HG03039 (cell line): ENCODE measurements around the gene ABHD17B.
"Not testable (repeated sequence)": the region's sequence is repeated elsewhere in the genome, so short reads cannot be mapped to it uniquely, and the experiment has no call there.

ENCODE experiments used
- ATAC-seq: cut with Tn5 transposase; IDR thresholded peaks from one replicate; pipeline ENCODE4 v1.9.1; 2021; ENCODE audit warnings: mild to moderate bottlenecking, moderate library complexity; ENCODE audit not compliant: unreplicated experiment

The ABHD17B gene

DNA sequence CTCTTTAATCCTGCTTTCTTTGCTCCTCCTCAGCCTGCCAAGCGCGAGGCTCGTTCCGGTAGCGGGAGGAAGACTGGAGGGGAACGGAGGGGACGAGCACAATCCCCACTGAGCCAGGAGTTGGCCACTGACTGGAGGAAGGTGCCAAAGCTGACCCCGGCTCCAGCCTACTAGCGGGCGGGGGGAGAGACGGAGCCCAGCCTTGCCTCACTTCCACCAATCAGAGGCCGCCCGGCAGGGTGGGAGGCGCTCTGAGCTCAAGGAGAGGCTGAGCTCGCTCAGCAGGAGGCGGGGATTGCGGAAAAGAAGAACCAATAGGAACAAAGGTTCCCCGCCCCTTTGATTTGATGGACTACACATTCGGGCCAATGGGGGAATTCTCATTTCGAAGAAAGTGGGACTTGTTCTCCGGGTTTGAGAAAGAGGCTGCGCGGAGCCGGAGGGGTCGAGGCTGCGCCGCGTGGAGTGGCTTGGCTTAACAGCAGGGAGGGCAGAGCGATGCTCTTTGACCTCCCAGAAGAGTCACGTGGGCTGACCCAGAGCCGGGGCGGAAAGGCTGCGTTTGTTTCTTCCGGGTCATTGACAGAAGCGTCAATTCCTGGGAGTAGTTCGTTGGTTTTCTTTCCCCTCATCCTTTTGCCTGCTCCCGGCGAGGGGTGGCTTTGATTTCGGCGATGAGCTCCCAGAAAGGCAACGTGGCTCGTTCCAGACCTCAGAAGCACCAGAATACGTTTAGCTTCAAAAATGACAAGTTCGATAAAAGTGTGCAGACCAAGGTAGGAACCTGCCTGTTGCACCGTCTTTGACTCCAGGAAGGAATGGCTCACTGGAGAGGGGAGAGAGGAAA is at the start of gene ABHD17B, which contains the start of gene C9orf85:
Gene ABHD17B (minus strand): TSS at position 133 of the 847 bp plus-strand sequence. CDS start 36,113 bp downstream, outside the sequence.
Gene C9orf85 (plus strand): TSS at position 579 of the 847 bp plus-strand sequence. CDS start 96 bp downstream, at position 675.
- ATAC-seq, result peak; percentile 93

DNA sequence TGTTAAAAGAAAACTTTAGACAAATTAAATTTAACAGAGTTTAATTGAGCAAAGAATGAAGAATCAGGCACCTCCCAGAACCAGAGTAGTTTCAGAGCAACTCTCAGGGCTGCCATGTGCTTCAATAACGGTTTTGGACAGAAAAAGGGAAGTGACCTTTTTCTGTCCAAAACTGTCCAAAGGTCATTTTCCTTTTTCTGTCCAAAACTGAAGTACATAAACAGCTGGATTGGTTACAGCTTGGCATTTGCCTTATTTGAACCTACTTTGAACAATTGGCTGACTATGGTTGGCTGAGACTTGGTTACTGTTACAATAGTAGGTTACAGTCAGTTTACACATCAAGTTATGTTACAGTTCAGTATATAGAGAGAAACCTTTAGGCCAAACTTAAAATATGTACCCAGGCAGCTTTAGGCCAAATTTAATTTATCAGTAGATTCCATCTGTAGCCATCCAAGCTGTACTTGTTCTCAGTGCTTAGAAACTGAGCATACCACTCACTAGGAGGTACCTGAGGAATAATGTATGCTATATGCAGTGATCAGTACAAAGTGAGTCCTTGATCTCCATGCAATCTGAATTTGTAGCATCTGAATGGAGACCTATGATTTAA is 44.4 kb upstream of the ABHD17B start:
- no peak for ATAC-seq

DNA sequence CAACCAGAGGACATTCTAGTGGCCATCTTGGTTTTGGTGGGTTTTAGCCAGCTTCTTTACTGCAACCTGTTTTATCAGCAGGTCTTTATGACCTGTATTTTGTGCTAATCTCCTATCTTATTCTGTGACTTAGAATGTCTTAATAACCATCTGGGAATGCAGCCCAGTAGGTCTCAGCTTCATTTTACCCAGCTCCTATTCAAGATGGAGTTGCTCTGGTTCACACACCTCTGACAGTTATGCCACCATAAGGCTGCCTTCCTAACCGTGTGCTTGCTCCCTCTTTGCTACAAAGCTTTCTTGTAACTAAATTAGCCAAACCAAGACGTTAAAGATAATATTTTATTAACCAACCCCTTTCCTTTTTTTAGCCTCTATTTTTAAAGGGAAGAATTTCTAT is 43.7 kb upstream of the ABHD17B start:
- not testable (repeated sequence) for ATAC-seq

DNA sequence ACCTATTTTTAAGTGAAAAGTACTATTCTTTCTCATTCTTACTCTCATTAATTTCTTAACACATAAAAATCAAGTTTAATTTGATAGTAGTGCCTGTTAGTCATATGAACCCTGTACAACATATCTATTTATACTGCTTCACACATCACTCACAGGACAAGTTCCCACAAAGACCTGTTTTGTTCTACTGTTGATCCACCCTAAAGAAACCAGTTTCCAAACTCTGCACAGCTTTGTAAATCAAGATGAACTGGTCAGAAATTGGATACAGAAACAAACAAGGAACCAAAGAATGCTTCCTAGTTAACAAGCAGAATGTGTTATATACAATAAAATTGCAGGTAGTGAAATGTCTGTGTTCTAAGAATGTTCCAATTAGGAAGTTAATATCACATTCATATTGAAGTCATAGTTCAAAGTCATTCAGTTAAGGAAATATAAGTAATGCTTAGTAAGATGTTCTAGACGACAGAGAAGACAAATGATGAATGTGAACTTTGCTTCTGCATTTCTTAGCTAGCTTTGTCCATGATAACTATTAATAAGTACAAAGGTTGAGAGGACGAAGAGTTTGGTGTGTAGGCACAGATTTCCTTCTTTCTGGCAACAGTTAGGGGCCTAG is 33.9 kb upstream of the ABHD17B start:
- ATAC-seq, result no peak

- ATAC-seq, result no peak
Observed at GRCh38 chr9:71941998-71942567, 31.1 kb upstream of the ABHD17B start.

DNA sequence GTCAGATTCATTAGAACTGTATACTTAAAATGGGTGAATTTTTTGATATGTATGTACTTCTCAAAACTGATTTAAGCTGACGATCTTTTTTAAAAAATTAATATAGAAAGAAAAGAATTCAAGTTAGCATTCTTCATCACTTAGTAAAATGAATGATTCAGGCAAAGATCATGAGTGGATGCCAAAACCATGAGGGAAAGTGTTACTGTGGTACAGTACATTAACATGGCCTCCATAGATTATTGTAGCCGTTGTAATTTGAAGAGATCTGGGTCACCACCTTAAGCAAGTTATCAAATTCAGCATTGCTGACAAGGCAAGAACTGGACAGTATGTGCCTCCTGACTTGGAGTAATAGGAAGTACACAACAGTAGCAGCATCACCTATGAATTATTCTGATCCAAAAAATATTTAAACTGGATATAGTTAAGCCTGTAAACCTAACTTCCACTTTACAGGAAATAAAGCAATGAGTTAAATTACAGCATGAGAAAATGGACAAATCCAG is 30.1 kb upstream of the ABHD17B start:
- ATAC-seq, result no peak

GRCh38 chr9:71937898-71938297 is 26.9 kb upstream of the ABHD17B start:
- no peak for ATAC-seq

DNA sequence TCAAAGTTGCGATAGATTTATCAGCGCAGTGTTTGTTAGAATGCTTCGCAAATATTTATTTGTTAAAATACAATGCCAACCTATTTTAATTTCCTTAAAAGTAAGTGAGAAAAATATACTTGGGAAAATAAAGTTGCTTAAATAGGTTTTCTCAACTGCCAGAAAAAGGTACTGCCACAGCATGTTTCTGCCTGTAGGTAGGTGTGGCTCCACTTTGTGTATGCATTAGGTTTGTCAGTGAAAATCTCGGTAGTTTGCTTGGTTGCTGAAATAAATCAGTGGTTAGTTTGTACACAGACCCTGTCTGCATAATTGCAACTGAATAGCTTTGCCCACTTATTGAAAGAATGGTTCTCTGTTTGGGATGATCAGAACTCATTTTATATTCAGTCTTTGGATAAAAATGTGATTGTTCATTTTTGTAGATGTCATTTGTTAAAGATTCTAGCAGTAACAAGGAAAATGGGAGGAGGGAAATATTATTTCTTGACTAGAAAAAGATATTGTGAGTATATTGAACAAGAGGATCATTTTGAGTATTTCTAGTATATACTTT is 26.2 kb upstream of the ABHD17B start:
- ATAC-seq, result no peak

DNA sequence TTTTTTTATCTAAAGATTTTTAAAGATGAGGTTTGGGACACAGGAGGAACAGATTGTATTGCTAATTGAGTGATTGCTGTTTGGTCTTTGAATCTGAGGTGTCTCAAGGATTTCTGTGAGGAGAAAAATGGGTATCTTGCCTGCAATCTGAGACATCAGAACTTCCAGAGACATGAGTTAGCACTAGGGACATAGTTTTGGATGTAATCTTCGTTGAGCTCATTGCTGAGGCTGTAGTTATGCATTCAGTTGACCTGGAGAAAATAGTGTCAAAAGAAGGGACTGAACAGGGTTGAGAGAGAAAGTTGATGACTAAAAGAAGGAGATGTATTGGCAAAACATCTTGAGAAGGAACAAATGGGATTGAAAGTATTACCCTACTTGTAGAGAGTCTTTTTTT is 25.1 kb upstream of the ABHD17B start:
- no peak for ATAC-seq

GRCh38 chr9:71931166-71931565 is 20.2 kb upstream of the ABHD17B start:
- ATAC-seq, result no peak

GRCh38 chr9:71929791-71930440 is 18.9 kb upstream of the ABHD17B start:
- no peak for ATAC-seq

- ATAC-seq, result no peak
Observed at GRCh38 chr9:71929223-71929622, 18.2 kb upstream of the ABHD17B start.

GRCh38 chr9:71928806-71929205 is 17.8 kb upstream of the ABHD17B start:
- ATAC-seq, result no peak

DNA sequence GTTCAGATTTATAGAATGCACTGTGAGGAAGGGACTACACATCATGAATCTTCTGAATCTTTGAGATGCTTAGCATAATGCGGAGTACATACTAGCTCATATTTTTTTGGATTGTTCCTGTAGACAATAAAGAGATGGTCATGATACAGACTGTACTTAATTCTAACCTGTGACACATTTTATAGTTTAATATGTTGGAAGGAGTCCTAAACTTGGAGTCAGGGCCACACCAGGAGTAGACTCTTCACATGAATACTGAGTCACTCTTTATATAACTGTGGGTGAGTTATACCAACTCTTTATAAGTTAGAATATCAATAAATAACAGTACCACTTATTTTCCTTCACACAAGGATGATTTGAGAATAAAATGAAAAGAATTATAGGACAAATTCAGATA is 17.4 kb upstream of the ABHD17B start:
- no peak for ATAC-seq

- no peak for ATAC-seq
Observed at GRCh38 chr9:71925834-71926233, 14.8 kb upstream of the ABHD17B start.

- no peak for ATAC-seq
Observed at GRCh38 chr9:71924576-71924975, 13.6 kb upstream of the ABHD17B start.

DNA sequence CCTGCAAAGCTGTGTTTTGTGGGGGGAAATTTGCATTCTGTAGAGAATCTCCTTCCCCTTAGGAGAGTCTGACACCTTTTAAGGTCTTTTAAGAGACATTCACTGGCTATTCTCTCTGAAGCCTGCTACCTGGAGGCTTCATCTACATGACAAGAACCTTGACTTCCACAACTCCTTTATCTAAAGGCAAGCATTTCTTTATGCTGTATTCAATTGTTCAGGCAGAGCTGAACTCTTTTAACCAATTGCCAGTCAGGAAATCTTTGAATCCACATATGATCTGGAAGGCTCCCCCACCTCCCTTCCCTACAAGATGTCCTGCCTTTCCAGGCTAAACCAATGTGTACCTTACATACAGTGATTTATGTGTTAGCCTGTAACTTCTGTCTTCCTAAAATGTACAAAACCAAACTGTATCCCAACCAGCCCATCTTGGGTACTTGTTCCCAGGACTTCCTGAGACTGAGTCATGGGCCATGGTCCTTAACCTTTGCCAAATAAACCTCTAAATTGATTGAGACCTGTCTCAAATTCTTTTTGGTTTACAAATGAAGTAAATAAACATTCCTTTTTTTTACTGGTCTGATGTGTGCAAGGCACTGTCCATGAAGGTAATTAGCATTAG is 10.3 kb upstream of the ABHD17B start:
- ATAC-seq, result no peak

DNA sequence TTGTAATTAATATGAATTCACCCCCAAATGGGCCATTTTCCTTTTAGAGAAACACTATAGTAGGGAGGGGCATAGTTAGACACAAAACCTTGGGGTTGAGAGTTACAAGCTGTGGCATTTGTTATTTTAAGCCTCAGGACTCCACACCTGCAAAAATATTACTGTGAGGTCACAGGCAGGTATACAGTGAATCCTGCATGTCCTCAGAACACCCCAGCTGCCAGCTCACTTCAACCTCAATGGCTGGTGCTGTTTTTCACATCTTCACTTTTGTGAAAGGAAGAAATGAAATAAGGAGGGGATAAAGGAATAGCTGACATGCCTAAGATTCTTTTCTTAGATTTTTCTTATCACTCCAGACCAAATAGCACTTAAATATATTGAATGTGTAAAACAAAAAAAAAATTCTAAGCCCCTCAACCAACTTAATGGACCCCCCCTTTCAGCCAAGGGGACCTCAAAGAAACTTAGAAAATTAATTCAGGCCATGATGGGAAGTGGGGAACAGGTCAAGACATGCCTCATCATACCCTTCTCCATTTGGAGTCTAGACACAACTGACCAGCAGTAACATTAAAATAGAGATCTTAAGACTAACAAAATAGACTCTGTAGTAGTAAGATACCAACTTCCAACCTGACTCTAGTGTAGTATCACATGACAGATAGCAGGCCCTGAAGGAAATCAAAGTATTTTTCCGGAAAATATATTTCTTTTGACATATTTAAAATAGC is 9.6 kb upstream of the ABHD17B start:
- ATAC-seq, result no peak

- no peak for ATAC-seq
Observed at GRCh38 chr9:71918419-71918818, 7.4 kb upstream of the ABHD17B start.
